HCT116 (cell line): Measurements from ENCODE around the gene SORBS1. TPM values are rescaled to one million over a fixed set of nuclear protein-coding genes. Genes with fewer than 3 reads are reported as not detected.

Experiments
- ATAC-seq: fragments of 200-7000 bp; cut with Tn5 transposase; 2 replicates; pipeline ENCODE4 v1.9.1; 2020; ENCODE audit warnings: mild to moderate bottlenecking, moderate library complexity
- BruUV-seq: library from RNA; stranded (reverse); fragments of 400-500 nt; replicated peaks from 2 replicates; lab custom pipeline; 2021; lab: Mats Ljungman, UMichigan
- CTCF ChIA-PET: fragments of 300-600 bp; sonication (Branson Sonifier 250); formaldehyde crosslinking; loops from one replicate; lab custom pipeline; 2021; ENCODE audit warnings: antibody characterized with exemption; lab: Charles Lee
- POLR2A ChIA-PET: fragments of 300-600, 350-600 bp; sonication (Branson Sonifier 250); formaldehyde crosslinking; loops from one replicate; lab custom pipeline; 2021; ENCODE audit warnings: antibody characterized with exemption; lab: Charles Lee
- RAD21 ChIA-PET, 2 experiments: fragments of 300-600 bp; sonication (Branson Sonifier 250); formaldehyde crosslinking; loops; one replicate each; lab custom pipeline; 2023; ENCODE audit warnings: low total read pairs in 2 of 2; ENCODE audit not compliant: uncharacterized antibody in 2 of 2, unreplicated experiment in 2 of 2, low non-redundant PET in 1 of 2; lab: Charles Lee
- DNase-seq: peaks from one replicate; pipeline ENCODE4 v3.0.0-alpha.2; 2010; ENCODE audit warnings: low read depth, low spot score
- H2AFZ ChIP-seq: fragments of 200-600 bp; shearing (Covaris generic), sonication (generic); 2 replicates; pipeline ENCODE4 v1.6.1; 2017; ENCODE audit warnings: low read depth, mixed run types, mixed read lengths, antibody characterized with exemption, low read length; ENCODE audit not compliant: poor library complexity, severe bottlenecking
- H3K27ac ChIP-seq: 2 replicates; pipeline ENCODE4 v1.5.1; 2012; ENCODE audit warnings: low read depth, low read length
- H3K27me3 ChIP-seq: fragments of 200-600 bp; sonication (generic); 2 replicates; pipeline ENCODE4 v1.6.1; 2016; ENCODE audit warnings: mixed run types, low read length, mixed read lengths; ENCODE audit not compliant: insufficient read depth
- H3K36me3 ChIP-seq, 2 experiments: fragments of 200-500 bp in 1 of 2; fragments of 200-600 bp in 1 of 2; sonication (Bioruptor generic) in 1 of 2; sonication (generic) in 1 of 2; 2 replicates each; pipeline versions ENCODE4 v1.5.1 to v1.6.1; 2014 to 2016; ENCODE audit warnings: low read length in 2 of 2, inconsistent platforms in 1 of 2, mixed read lengths in 1 of 2, mixed run types in 1 of 2; ENCODE audit not compliant: insufficient read depth in 2 of 2, control insufficient read depth in 1 of 2
- H3K4me1 ChIP-seq, 2 experiments: fragments of 200-600 bp in 1 of 2; sonication (generic) in 1 of 2; 2 replicates each; pipeline versions ENCODE4 v1.5.1 to v1.6.1; 2012 to 2017; ENCODE audit warnings: low read length in 2 of 2, inconsistent platforms in 1 of 2, mild to moderate bottlenecking in 1 of 2, mixed read lengths in 1 of 2, mixed run types in 1 of 2, moderate library complexity in 1 of 2; ENCODE audit not compliant: insufficient read depth in 2 of 2, control insufficient read depth in 1 of 2
- H3K4me2 ChIP-seq: fragments of 200-600 bp; sonication (generic); 2 replicates; pipeline ENCODE4 v1.6.1; 2017; ENCODE audit warnings: mixed run types, low read length, mixed read lengths
- H3K4me3 ChIP-seq, 2 experiments: fragments of 200-600 bp in 1 of 2; sonication (generic) in 1 of 2; replicated peaks in 1 of 2; 2 replicates each; pipeline ENCODE4 v1.5.1; 2011 to 2016; ENCODE audit warnings: low read length in 2 of 2, control low read depth in 1 of 2, low read depth in 1 of 2, mild to moderate bottlenecking in 1 of 2, mixed read lengths in 1 of 2, mixed run types in 1 of 2
- H3K79me2 ChIP-seq: fragments of 200-600 bp; sonication (generic); 2 replicates; pipeline ENCODE4 v1.6.1; 2017; ENCODE audit warnings: mild to moderate bottlenecking, mixed run types, low read length, moderate library complexity, mixed read lengths; ENCODE audit not compliant: insufficient read depth
- H3K9ac ChIP-seq: fragments of 200-600 bp; sonication (generic); 2 replicates; pipeline ENCODE4 v1.6.1; 2016; ENCODE audit warnings: low read length, mixed read lengths
- H3K9me2 ChIP-seq: fragments of 200-600 bp; sonication (generic), shearing (Covaris generic); 2 replicates; pipeline ENCODE4 v1.6.1; 2017; ENCODE audit warnings: mixed run types, mild to moderate bottlenecking, moderate library complexity; ENCODE audit not compliant: insufficient read depth
- H3K9me3 ChIP-seq, 2 experiments: fragments of 200-500 bp in 1 of 2; fragments of 200-600 bp in 1 of 2; sonication (Bioruptor generic) in 1 of 2; sonication (generic) in 1 of 2; 2 replicates each; pipeline ENCODE4 v1.6.1; 2014 to 2017; ENCODE audit warnings: low read length in 2 of 2, mixed read lengths in 2 of 2, inconsistent platforms in 1 of 2, low read depth in 1 of 2, mild to moderate bottlenecking in 1 of 2, mixed run types in 1 of 2, moderate library complexity in 1 of 2; ENCODE audit not compliant: control insufficient read depth in 1 of 2, insufficient read depth in 1 of 2
- H4K20me1 ChIP-seq: fragments of 200-600 bp; sonication (generic), shearing (Covaris generic); 2 replicates; pipeline ENCODE4 v1.6.1; 2017; ENCODE audit warnings: mixed run types, mild to moderate bottlenecking, moderate library complexity; ENCODE audit not compliant: insufficient read depth
- CBX3 ChIP-seq: IDR thresholded peaks from 2 replicates; pipeline ENCODE4 v1.6.1; 2012; ENCODE audit warnings: low read depth
- EGR1 ChIP-seq: IDR thresholded peaks from 2 replicates; pipeline ENCODE4 v1.6.1; 2012; ENCODE audit warnings: low read depth
- ELF1 ChIP-seq: IDR thresholded peaks from 2 replicates; pipeline ENCODE4 v1.6.1; 2012; ENCODE audit warnings: low read depth, borderline replicate concordance
- EZH2 ChIP-seq: fragments of 200-600 bp; sonication (generic); IDR thresholded peaks from 2 replicates; pipeline ENCODE4 v1.6.1; 2017; ENCODE audit warnings: antibody characterized with exemption, mixed run types
- FOSL1 ChIP-seq: IDR thresholded peaks from 2 replicates; pipeline ENCODE4 v1.6.1; 2012; ENCODE audit warnings: low read depth
- JUND ChIP-seq: IDR thresholded peaks from 2 replicates; pipeline ENCODE4 v1.6.1; 2012
- POLR2A ChIP-seq: IDR thresholded peaks from 2 replicates; pipeline ENCODE4 v1.7.0; 2011; ENCODE audit warnings: borderline replicate concordance; ENCODE audit not compliant: insufficient read depth, insufficient read length; ENCODE audit errors: extremely low read depth
- RAD21 ChIP-seq: IDR thresholded peaks from 2 replicates; pipeline ENCODE4 v1.6.1; 2012; ENCODE audit warnings: low read depth, mild to moderate bottlenecking
- SP1 ChIP-seq: IDR thresholded peaks from 2 replicates; pipeline ENCODE4 v1.6.1; 2012; ENCODE audit warnings: low read depth
- SRF ChIP-seq: IDR thresholded peaks from 2 replicates; pipeline ENCODE4 v1.6.1; 2012; ENCODE audit warnings: low read depth
- TCF7L2 ChIP-seq: IDR thresholded peaks from 2 replicates; pipeline ENCODE4 v1.7.0; 2011; ENCODE audit warnings: borderline replicate concordance, inconsistent platforms; ENCODE audit not compliant: insufficient read depth, insufficient read length; ENCODE audit errors: extremely low read depth
- ZBTB33 ChIP-seq: IDR thresholded peaks from 2 replicates; pipeline ENCODE4 v1.6.1; 2011; ENCODE audit warnings: mild to moderate bottlenecking, low read length, moderate library complexity; ENCODE audit not compliant: insufficient replicate concordance; ENCODE audit errors: extremely low read depth
- intact Hi-C: fragments of 100-400 bp; cut with micrococcal nuclease; formaldehyde crosslinking; loops from 2 replicates; pipeline ENCODE4 v1.10.0; 2022
- total RNA-seq: library from RNA; stranded (reverse); gene quantifications from one replicate; pipeline ENCODE4 v1.2.1, GENCODE V29; 2021; ENCODE audit not compliant: unreplicated experiment
- TF ChIP-seq, protein P1 (sequence below), 3 experiments: fragments of 200-600 bp in 1 of 3; sonication (generic) in 1 of 3; IDR thresholded peaks in 2 of 3; conservative IDR thresholded peaks in 1 of 3; 2 replicates each; pipeline ENCODE4 v1.5.1; 2012 to 2017; ENCODE audit warnings: low read depth in 2 of 3, low read length in 2 of 3, antibody characterized with exemption in 1 of 3, borderline replicate concordance in 1 of 3, control low read depth in 1 of 3, mild to moderate bottlenecking in 1 of 3, mixed read lengths in 1 of 3, mixed run types in 1 of 3, moderate library complexity in 1 of 3; ENCODE audit not compliant: insufficient read depth in 1 of 3
- TF ChIP-seq, protein P2 (sequence below): IDR thresholded peaks from 2 replicates; pipeline ENCODE4 v1.6.1; 2012; ENCODE audit warnings: low read depth
- TF ChIP-seq, protein P3 (sequence below): IDR thresholded peaks from 2 replicates; pipeline ENCODE4 v1.6.1; 2012
- TF ChIP-seq, protein P4 (sequence below): IDR thresholded peaks from 2 replicates; pipeline ENCODE4 v1.6.1; 2012

The SORBS1 gene
- total RNA-seq, 1 experiment from 2014 or later = 3.4 TPM

- H3K9ac ChIP-seq = no peak overlapping the region
Observed at GRCh38 chr10:95445223-95445836, 115.8 kb downstream of the SORBS1 start.

More at GRCh38 chr10:95445223-95445836, 115.8 kb downstream of the SORBS1 start:
- POLR2A ChIA-PET = interaction anchor here (1.2 to 1.6 kb wide), 2 partner anchors 67 to 145 kb away, joined by 3 read pairs; no protein-coding TSS in a partner anchor
- peaks cover 19 to 25% of the 10 kb centered on the region in 2 experiments for H3K4me1 ChIP-seq
- H3K36me3 ChIP-seq = no peaks in the 10 kb centered on the region
- peak overlapping the region; percentile 96 for H2AFZ ChIP-seq
- peak overlapping the region; percentile 36; the same call in 1 of the 2 replicates for H3K27ac ChIP-seq
- BruUV-seq = no TSS peak
- peak overlapping the region in 1 of 2 experiments; percentile 9; a peak in 1 of 4 replicates for H3K4me3 ChIP-seq
- peak overlapping the region; percentile 61 for H3K4me2 ChIP-seq
- intact Hi-C loops = loop anchor here (5.0 kb wide), 1 partner anchor 157 kb away; no protein-coding TSS in a partner anchor
- TF ChIP-seq ELF1 (no peak), POLR2A (no peak), ZBTB33 (no peak), CBX3 (no peak), SRF (no peak), EZH2 (no peak), EGR1 (no peak), SP1 (peak; percentile 24; the same call in 1 of the 2 replicates), JUND (peak; percentile 20; the same call in 1 of the 2 replicates), FOSL1 (peak; percentile 47; the same call in 1 of the 2 replicates), RAD21 (no peak), TCF7L2 (no peak)
- TF ChIP-seq, protein P1, sequence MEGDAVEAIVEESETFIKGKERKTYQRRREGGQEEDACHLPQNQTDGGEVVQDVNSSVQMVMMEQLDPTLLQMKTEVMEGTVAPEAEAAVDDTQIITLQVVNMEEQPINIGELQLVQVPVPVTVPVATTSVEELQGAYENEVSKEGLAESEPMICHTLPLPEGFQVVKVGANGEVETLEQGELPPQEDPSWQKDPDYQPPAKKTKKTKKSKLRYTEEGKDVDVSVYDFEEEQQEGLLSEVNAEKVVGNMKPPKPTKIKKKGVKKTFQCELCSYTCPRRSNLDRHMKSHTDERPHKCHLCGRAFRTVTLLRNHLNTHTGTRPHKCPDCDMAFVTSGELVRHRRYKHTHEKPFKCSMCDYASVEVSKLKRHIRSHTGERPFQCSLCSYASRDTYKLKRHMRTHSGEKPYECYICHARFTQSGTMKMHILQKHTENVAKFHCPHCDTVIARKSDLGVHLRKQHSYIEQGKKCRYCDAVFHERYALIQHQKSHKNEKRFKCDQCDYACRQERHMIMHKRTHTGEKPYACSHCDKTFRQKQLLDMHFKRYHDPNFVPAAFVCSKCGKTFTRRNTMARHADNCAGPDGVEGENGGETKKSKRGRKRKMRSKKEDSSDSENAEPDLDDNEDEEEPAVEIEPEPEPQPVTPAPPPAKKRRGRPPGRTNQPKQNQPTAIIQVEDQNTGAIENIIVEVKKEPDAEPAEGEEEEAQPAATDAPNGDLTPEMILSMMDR (IDR thresholded peaks at IDR 0.05 in 2 of 3, conservative IDR thresholded peaks at IDR 0.05 in 1 of 3; ENCODE audit: borderline replicate concordance in 1 of 3, insufficient read depth in 1 of 3, low read depth in 2 of 3, low read length in 2 of 3) = no peak
- TF ChIP-seq, protein P2, sequence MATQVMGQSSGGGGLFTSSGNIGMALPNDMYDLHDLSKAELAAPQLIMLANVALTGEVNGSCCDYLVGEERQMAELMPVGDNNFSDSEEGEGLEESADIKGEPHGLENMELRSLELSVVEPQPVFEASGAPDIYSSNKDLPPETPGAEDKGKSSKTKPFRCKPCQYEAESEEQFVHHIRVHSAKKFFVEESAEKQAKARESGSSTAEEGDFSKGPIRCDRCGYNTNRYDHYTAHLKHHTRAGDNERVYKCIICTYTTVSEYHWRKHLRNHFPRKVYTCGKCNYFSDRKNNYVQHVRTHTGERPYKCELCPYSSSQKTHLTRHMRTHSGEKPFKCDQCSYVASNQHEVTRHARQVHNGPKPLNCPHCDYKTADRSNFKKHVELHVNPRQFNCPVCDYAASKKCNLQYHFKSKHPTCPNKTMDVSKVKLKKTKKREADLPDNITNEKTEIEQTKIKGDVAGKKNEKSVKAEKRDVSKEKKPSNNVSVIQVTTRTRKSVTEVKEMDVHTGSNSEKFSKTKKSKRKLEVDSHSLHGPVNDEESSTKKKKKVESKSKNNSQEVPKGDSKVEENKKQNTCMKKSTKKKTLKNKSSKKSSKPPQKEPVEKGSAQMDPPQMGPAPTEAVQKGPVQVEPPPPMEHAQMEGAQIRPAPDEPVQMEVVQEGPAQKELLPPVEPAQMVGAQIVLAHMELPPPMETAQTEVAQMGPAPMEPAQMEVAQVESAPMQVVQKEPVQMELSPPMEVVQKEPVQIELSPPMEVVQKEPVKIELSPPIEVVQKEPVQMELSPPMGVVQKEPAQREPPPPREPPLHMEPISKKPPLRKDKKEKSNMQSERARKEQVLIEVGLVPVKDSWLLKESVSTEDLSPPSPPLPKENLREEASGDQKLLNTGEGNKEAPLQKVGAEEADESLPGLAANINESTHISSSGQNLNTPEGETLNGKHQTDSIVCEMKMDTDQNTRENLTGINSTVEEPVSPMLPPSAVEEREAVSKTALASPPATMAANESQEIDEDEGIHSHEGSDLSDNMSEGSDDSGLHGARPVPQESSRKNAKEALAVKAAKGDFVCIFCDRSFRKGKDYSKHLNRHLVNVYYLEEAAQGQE = no peak
- TF ChIP-seq, protein P3, sequence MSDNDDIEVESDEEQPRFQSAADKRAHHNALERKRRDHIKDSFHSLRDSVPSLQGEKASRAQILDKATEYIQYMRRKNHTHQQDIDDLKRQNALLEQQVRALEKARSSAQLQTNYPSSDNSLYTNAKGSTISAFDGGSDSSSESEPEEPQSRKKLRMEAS = no peak
- TF ChIP-seq, protein P4, sequence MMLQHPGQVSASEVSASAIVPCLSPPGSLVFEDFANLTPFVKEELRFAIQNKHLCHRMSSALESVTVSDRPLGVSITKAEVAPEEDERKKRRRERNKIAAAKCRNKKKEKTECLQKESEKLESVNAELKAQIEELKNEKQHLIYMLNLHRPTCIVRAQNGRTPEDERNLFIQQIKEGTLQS = no peak
- TF ChIP-seq, all 23 proteins: peak for 3
- no peaks in the 10 kb centered on the region for H4K20me1 ChIP-seq
- RAD21 ChIA-PET = interaction anchor here (0.6 to 0.7 kb wide), 3 partner anchors 15 to 155 kb away, joined by 3 to 4 read pairs (median 3); no protein-coding TSS in a partner anchor
- ATAC-seq = peak; percentile 82
- H3K27me3 ChIP-seq = no peaks in the 10 kb centered on the region
- CTCF ChIA-PET = interaction anchor here (0.6 to 7.1 kb wide), 11 partner anchors 13 to 248 kb away, joined by 3 to 49 read pairs (median 5); partner anchors contain the start of gene TCTN3
- no peaks in the 10 kb centered on the region for H3K79me2 ChIP-seq
- H3K9me3 ChIP-seq = no peaks in the 10 kb centered on the region
- peak; percentile 51 for DNase-seq
- no peaks in the 10 kb centered on the region for H3K9me2 ChIP-seq
